WTC11 (cell line): ENCODE data around the gene TTC17. TPM values are rescaled to one million over a fixed set of nuclear protein-coding genes. Genes with fewer than 3 reads are reported as not detected.

Experiments
- ESRRA ChIP-seq: sonication (generic); formaldehyde crosslinking; IDR thresholded peaks from 2 replicates; pipeline ENCODE4 v1.8.1; 2022; ENCODE audit warnings: mild to moderate bottlenecking, missing genetic modification reagents, borderline replicate concordance
- FOXK1 ChIP-seq: sonication (generic); formaldehyde crosslinking; IDR thresholded peaks from 2 replicates; pipeline ENCODE4 v1.8.0; 2022; ENCODE audit warnings: mild to moderate bottlenecking, moderate library complexity, missing genetic modification reagents
- FOXP1 ChIP-seq: sonication (generic); formaldehyde crosslinking; IDR thresholded peaks from 2 replicates; pipeline ENCODE4 v1.8.0; 2022; ENCODE audit warnings: missing genetic modification reagents, mild to moderate bottlenecking, moderate library complexity, borderline replicate concordance
- KAT7 ChIP-seq: sonication (generic); formaldehyde crosslinking; IDR thresholded peaks from 2 replicates; pipeline ENCODE4 v1.8.1; 2023; ENCODE audit warnings: missing genetic modification reagents, mild to moderate bottlenecking, borderline replicate concordance
- MXD4 ChIP-seq: fragments of 250-450 bp; sonication (Bioruptor Pico); IDR thresholded peaks from 2 replicates; pipeline ENCODE4 v1.8.0; 2021; ENCODE audit warnings: mild to moderate bottlenecking, moderate library complexity, borderline replicate concordance
- NFATC4 ChIP-seq: fragments of 250-450 bp; sonication (Bioruptor Pico); IDR thresholded peaks from 2 replicates; pipeline ENCODE4 v1.9.0; 2021; ENCODE audit warnings: mild to moderate bottlenecking
- NFE2L1 ChIP-seq: sonication (generic); formaldehyde crosslinking; IDR thresholded peaks from 2 replicates; pipeline ENCODE4 v1.8.1; 2023; ENCODE audit warnings: missing genetic modification reagents
- NFYB ChIP-seq: sonication (generic); formaldehyde crosslinking; conservative IDR thresholded peaks from 2 replicates; pipeline ENCODE4 v1.8.0; 2022; ENCODE audit warnings: low read depth, missing genetic modification reagents
- NR2C2 ChIP-seq: sonication (generic); formaldehyde crosslinking; IDR thresholded peaks from 2 replicates; pipeline ENCODE4 v1.8.0; 2022; ENCODE audit warnings: mild to moderate bottlenecking, missing genetic modification reagents
- PRRX2 ChIP-seq: fragments of 250-450 bp; sonication (Bioruptor Pico); IDR thresholded peaks from 2 replicates; pipeline ENCODE4 v1.8.0; 2021; ENCODE audit warnings: mild to moderate bottlenecking
- RORB ChIP-seq: fragments of 250-450 bp; sonication (Bioruptor Pico); IDR thresholded peaks from 2 replicates; pipeline ENCODE4 v1.9.0; 2021; ENCODE audit warnings: mild to moderate bottlenecking
- ZBTB21 ChIP-seq: sonication (generic); formaldehyde crosslinking; IDR thresholded peaks from 2 replicates; pipeline ENCODE4 v1.8.1; 2023; ENCODE audit warnings: mild to moderate bottlenecking, missing genetic modification reagents, borderline replicate concordance
- total RNA-seq: library from RNA; stranded (reverse); gene quantifications from 3 replicates; pipeline ENCODE4 v1.2.3, GENCODE V29; 2021
- TF ChIP-seq, protein P1 (sequence below): sonication (generic); formaldehyde crosslinking; IDR thresholded peaks from 2 replicates; pipeline ENCODE4 v1.8.0; 2023; ENCODE audit warnings: mild to moderate bottlenecking, missing genetic modification reagents
- TF ChIP-seq, protein P2 (sequence below): sonication (generic); formaldehyde crosslinking; IDR thresholded peaks from 2 replicates; pipeline ENCODE4 v1.8.1; 2023; ENCODE audit warnings: mild to moderate bottlenecking, missing genetic modification reagents
- TF ChIP-seq, protein P3 (sequence below): sonication (generic); formaldehyde crosslinking; IDR thresholded peaks from 2 replicates; pipeline ENCODE4 v1.8.1; 2023; ENCODE audit warnings: mild to moderate bottlenecking, moderate library complexity, missing genetic modification reagents
- TF ChIP-seq, protein P4 (sequence below): sonication (generic); formaldehyde crosslinking; IDR thresholded peaks from 2 replicates; pipeline ENCODE4 v1.8.0; 2022; ENCODE audit warnings: missing genetic modification reagents
- TF ChIP-seq, protein P5 (sequence below): sonication (generic); formaldehyde crosslinking; IDR thresholded peaks from 2 replicates; pipeline ENCODE4 v1.8.0; 2022; ENCODE audit warnings: mild to moderate bottlenecking, missing genetic modification reagents
- TF ChIP-seq, protein P6 (sequence below): fragments of 250-450 bp; sonication (Bioruptor Pico); IDR thresholded peaks from 2 replicates; pipeline ENCODE4 v1.8.0; 2021; ENCODE audit warnings: mild to moderate bottlenecking
- TF ChIP-seq, protein P7 (sequence below): sonication (generic); formaldehyde crosslinking; IDR thresholded peaks from 2 replicates; pipeline ENCODE4 v1.8.0; 2023; ENCODE audit warnings: missing genetic modification reagents, mild to moderate bottlenecking, borderline replicate concordance
- TF ChIP-seq, protein P8 (sequence below): fragments of 250-450 bp; sonication (Bioruptor Pico); conservative IDR thresholded peaks from 2 replicates; pipeline ENCODE4 v1.9.0; 2021; ENCODE audit warnings: mild to moderate bottlenecking

Gene TTC17
- total RNA-seq, 1 experiment from 2014 or later = 69.0 TPM

DNA sequence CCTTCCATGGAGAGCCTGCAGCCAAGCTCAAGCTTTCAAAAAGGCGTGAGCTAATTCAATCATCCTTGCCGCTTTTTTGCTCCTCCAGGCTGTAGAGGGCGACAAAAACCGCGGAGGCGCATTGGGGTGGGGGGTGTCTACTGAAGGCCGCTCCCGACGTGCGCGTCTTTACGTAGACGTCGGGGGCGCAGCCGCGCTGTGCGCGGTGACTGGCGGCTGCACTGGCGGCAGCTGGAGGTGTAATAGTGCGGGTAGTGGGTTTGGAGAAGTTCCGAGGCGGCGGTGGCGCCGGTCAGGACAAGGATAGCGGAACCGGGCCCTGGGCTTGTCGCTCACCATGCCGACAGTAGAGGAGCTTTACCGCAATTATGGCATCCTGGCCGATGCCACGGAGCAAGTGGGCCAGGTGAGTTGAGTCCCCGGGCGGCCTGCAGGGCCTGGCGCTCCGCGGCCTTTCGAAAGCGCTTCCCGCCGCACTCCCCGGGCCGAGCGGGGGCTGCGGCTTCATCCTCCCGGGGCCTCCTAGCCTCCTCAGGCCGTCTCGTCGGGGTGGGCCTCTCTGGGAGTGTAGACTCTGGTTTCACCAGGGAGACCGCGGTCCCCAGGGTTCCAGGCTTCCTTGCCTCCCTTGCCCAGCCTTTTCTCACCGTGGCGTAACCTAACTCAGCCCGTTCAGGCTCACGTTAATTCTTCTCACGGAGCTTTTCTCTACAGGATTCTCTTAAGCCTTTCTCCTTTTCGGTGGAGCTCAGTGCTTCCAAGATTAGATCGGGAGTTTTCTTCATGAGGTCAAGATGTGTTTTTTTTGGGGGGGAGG lies 46.7 kb upstream of the TTC17 start, which contains the start of gene API5 (continued):
- TF ChIP-seq, protein P1, sequence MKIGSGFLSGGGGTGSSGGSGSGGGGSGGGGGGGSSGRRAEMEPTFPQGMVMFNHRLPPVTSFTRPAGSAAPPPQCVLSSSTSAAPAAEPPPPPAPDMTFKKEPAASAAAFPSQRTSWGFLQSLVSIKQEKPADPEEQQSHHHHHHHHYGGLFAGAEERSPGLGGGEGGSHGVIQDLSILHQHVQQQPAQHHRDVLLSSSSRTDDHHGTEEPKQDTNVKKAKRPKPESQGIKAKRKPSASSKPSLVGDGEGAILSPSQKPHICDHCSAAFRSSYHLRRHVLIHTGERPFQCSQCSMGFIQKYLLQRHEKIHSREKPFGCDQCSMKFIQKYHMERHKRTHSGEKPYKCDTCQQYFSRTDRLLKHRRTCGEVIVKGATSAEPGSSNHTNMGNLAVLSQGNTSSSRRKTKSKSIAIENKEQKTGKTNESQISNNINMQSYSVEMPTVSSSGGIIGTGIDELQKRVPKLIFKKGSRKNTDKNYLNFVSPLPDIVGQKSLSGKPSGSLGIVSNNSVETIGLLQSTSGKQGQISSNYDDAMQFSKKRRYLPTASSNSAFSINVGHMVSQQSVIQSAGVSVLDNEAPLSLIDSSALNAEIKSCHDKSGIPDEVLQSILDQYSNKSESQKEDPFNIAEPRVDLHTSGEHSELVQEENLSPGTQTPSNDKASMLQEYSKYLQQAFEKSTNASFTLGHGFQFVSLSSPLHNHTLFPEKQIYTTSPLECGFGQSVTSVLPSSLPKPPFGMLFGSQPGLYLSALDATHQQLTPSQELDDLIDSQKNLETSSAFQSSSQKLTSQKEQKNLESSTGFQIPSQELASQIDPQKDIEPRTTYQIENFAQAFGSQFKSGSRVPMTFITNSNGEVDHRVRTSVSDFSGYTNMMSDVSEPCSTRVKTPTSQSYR (CRISPR knock-in tag) = no peak
- TF ChIP-seq, protein P2, sequence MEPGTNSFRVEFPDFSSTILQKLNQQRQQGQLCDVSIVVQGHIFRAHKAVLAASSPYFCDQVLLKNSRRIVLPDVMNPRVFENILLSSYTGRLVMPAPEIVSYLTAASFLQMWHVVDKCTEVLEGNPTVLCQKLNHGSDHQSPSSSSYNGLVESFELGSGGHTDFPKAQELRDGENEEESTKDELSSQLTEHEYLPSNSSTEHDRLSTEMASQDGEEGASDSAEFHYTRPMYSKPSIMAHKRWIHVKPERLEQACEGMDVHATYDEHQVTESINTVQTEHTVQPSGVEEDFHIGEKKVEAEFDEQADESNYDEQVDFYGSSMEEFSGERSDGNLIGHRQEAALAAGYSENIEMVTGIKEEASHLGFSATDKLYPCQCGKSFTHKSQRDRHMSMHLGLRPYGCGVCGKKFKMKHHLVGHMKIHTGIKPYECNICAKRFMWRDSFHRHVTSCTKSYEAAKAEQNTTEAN (CRISPR knock-in tag) = no peak
- TF ChIP-seq, protein P3, sequence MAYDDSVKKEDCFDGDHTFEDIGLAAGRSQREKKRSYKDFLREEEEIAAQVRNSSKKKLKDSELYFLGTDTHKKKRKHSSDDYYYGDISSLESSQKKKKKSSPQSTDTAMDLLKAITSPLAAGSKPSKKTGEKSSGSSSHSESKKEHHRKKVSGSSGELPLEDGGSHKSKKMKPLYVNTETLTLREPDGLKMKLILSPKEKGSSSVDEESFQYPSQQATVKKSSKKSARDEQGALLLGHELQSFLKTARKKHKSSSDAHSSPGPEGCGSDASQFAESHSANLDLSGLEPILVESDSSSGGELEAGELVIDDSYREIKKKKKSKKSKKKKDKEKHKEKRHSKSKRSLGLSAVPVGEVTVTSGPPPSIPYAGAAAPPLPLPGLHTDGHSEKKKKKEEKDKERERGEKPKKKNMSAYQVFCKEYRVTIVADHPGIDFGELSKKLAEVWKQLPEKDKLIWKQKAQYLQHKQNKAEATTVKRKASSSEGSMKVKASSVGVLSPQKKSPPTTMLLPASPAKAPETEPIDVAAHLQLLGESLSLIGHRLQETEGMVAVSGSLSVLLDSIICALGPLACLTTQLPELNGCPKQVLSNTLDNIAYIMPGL (CRISPR knock-in tag) = peak; percentile 83; the same call in 1 of the 2 replicates
- no peak for TF ChIP-seq ZBTB21 (CRISPR knock-in tag)
- TF ChIP-seq, protein P4, sequence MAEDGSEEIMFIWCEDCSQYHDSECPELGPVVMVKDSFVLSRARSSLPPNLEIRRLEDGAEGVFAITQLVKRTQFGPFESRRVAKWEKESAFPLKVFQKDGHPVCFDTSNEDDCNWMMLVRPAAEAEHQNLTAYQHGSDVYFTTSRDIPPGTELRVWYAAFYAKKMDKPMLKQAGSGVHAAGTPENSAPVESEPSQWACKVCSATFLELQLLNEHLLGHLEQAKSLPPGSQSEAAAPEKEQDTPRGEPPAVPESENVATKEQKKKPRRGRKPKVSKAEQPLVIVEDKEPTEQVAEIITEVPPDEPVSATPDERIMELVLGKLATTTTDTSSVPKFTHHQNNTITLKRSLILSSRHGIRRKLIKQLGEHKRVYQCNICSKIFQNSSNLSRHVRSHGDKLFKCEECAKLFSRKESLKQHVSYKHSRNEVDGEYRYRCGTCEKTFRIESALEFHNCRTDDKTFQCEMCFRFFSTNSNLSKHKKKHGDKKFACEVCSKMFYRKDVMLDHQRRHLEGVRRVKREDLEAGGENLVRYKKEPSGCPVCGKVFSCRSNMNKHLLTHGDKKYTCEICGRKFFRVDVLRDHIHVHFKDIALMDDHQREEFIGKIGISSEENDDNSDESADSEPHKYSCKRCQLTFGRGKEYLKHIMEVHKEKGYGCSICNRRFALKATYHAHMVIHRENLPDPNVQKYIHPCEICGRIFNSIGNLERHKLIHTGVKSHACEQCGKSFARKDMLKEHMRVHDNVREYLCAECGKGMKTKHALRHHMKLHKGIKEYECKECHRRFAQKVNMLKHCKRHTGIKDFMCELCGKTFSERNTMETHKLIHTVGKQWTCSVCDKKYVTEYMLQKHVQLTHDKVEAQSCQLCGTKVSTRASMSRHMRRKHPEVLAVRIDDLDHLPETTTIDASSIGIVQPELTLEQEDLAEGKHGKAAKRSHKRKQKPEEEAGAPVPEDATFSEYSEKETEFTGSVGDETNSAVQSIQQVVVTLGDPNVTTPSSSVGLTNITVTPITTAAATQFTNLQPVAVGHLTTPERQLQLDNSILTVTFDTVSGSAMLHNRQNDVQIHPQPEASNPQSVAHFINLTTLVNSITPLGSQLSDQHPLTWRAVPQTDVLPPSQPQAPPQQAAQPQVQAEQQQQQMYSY (CRISPR knock-in tag) = no peak
- no peak for TF ChIP-seq NFYB (CRISPR knock-in tag)
- TF ChIP-seq KAT7 (CRISPR knock-in tag) = peak; percentile 53; the same call in 1 of the 2 replicates
- TF ChIP-seq, protein P5, sequence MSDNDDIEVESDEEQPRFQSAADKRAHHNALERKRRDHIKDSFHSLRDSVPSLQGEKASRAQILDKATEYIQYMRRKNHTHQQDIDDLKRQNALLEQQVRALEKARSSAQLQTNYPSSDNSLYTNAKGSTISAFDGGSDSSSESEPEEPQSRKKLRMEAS = peak; percentile 51; the same call in 1 of the 2 replicates
- TF ChIP-seq FOXP1 (CRISPR knock-in tag) = peak; percentile 36; the same call in 1 of the 2 replicates
- TF ChIP-seq MXD4 (CRISPR knock-in tag) = no peak
- TF ChIP-seq, protein P6, sequence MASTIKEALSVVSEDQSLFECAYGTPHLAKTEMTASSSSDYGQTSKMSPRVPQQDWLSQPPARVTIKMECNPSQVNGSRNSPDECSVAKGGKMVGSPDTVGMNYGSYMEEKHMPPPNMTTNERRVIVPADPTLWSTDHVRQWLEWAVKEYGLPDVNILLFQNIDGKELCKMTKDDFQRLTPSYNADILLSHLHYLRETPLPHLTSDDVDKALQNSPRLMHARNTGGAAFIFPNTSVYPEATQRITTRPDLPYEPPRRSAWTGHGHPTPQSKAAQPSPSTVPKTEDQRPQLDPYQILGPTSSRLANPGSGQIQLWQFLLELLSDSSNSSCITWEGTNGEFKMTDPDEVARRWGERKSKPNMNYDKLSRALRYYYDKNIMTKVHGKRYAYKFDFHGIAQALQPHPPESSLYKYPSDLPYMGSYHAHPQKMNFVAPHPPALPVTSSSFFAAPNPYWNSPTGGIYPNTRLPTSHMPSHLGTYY (CRISPR knock-in tag) = no peak
- TF ChIP-seq NFATC4 (CRISPR knock-in tag) = no peak
- TF ChIP-seq NFE2L1 (CRISPR knock-in tag) = no peak
- TF ChIP-seq, protein P7, sequence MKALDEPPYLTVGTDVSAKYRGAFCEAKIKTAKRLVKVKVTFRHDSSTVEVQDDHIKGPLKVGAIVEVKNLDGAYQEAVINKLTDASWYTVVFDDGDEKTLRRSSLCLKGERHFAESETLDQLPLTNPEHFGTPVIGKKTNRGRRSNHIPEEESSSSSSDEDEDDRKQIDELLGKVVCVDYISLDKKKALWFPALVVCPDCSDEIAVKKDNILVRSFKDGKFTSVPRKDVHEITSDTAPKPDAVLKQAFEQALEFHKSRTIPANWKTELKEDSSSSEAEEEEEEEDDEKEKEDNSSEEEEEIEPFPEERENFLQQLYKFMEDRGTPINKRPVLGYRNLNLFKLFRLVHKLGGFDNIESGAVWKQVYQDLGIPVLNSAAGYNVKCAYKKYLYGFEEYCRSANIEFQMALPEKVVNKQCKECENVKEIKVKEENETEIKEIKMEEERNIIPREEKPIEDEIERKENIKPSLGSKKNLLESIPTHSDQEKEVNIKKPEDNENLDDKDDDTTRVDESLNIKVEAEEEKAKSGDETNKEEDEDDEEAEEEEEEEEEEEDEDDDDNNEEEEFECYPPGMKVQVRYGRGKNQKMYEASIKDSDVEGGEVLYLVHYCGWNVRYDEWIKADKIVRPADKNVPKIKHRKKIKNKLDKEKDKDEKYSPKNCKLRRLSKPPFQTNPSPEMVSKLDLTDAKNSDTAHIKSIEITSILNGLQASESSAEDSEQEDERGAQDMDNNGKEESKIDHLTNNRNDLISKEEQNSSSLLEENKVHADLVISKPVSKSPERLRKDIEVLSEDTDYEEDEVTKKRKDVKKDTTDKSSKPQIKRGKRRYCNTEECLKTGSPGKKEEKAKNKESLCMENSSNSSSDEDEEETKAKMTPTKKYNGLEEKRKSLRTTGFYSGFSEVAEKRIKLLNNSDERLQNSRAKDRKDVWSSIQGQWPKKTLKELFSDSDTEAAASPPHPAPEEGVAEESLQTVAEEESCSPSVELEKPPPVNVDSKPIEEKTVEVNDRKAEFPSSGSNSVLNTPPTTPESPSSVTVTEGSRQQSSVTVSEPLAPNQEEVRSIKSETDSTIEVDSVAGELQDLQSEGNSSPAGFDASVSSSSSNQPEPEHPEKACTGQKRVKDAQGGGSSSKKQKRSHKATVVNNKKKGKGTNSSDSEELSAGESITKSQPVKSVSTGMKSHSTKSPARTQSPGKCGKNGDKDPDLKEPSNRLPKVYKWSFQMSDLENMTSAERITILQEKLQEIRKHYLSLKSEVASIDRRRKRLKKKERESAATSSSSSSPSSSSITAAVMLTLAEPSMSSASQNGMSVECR (CRISPR knock-in tag) = no peak
- TF ChIP-seq PRRX2 (CRISPR knock-in tag) = no peak
- no peak for TF ChIP-seq NR2C2 (CRISPR knock-in tag)
- TF ChIP-seq, protein P8, sequence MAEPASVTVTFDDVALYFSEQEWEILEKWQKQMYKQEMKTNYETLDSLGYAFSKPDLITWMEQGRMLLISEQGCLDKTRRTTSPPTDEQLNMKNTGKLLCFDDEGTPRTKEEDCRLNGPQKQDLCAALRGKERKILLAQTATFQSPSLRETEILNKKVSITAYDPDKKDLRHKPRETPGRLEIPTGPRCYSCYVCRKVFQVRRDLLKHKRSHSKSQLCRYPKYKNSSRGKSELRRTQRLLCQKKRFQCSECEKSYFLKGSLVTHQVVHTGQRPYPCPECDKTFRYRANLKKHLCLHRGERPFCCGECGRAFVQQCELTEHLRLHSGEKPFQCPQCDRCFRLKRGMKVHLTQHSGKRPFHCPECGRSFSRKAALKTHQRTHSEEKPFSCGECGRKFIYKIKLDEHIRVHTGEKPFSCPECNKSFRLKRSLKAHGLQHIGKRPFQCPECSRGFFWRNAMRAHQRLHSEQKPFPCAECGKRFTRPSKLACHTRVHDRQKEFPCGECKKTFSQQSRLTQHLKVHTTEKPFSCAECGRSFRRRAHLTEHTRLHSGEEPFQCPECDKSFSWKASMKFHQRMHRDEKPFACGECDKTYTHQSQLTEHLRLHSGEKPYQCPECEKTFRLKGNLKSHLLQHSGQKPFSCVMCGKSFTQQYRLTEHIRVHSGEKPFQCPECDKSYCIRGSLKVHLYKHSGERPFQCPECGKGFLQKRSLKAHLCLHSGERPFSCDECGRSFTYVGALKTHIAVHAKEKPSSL (CRISPR knock-in tag) = no peak
- no peak for TF ChIP-seq RORB (CRISPR knock-in tag)
- peak; percentile 92 for TF ChIP-seq FOXK1 (CRISPR knock-in tag)
- peak; percentile 62; the same call in 1 of the 2 replicates for TF ChIP-seq ESRRA (CRISPR knock-in tag)
